ENCODE results near the gene RAB11FIP4.
A peak's percentile ranks its signal among the peaks of the same experiment; 100 is the strongest.

RAB11FIP4 gene

DNA sequence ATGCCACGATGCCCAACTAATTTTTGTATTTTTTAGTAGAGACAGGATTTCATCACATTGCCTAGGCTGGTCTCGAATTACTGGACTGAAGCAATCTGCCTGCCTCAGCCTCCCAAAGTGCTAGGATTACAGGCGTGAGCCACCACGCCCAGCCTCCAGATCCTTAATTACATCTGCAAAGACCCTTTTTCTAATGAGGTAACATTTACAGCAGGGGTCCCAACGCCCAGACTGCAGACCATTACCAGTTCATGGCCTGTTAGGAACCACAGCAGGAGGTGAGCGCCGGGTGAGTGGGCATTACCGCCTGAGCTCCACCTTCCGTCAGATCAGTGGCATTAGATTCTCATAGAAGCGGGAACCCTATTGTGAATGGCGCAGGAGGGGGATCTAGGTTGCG lies 4.0 kb upstream of the RAB11FIP4 start:
- DNase-seq (ENCODE audit: low read depth in 2 of 2), result no peak

- DNase-seq (ENCODE audit: low read depth in 2 of 2), result no peak
Observed at GRCh38 chr17:31388351-31388750, 3.1 kb upstream of the RAB11FIP4 start.

DNA sequence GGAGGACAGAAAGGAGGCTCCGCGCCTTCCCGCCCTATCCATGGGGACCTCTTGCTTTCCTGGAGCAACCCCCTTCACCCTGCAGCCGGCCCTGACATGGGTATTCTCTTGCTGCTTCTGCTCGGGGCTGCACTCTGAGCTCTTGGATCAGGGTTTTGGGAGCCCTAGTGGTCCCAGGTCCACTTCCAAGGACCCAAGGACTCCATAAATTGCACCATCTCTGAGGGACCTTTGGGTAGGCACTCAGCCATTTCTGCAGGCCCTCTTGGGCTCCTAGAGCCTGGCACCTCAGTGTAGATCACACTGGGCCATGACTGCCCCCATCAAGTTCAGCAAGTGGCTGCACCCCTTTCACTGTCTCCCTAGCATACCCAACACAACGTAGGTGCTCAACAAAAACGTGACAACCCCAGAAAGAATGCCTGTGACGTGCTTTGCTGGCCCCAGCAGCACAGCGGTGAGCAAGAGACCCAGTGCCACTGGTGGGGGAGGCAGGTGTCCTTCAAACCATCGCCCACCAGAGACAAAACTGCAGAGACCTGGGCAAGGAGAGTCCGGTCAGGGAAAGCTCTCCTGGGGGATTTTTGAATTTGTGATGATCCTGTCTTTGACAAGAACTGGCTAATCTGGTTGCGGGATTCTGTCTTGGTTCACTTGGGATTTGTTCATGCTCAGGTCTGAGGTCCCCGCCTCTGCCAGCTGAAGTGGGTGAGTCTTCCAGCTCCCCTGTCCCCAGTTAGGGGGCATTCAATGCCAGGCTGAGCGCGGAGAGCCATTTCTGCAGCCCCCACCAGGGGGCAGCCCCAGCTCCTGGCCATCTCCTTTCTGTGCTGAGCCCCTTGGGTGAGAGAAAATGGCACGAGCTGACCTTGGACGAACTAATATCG lies 2.5 kb upstream of the RAB11FIP4 start:
- DNase-seq (ENCODE audit: low read depth in 2 of 2), result no peak

- no peak for DNase-seq (ENCODE audit: low read depth in 2 of 2)
Observed at GRCh38 chr17:31389657-31390381, 1.7 kb upstream of the RAB11FIP4 start.

- DNase-seq (ENCODE audit: low read depth in 2 of 2), result no peak
Observed at GRCh38 chr17:31390426-31390747, 1.1 kb upstream of the RAB11FIP4 start.

- DNase-seq (ENCODE audit: low read depth in 2 of 2), result no peak
Observed at GRCh38 chr17:31390748-31391495, 553 bp upstream of the RAB11FIP4 start.

DNA sequence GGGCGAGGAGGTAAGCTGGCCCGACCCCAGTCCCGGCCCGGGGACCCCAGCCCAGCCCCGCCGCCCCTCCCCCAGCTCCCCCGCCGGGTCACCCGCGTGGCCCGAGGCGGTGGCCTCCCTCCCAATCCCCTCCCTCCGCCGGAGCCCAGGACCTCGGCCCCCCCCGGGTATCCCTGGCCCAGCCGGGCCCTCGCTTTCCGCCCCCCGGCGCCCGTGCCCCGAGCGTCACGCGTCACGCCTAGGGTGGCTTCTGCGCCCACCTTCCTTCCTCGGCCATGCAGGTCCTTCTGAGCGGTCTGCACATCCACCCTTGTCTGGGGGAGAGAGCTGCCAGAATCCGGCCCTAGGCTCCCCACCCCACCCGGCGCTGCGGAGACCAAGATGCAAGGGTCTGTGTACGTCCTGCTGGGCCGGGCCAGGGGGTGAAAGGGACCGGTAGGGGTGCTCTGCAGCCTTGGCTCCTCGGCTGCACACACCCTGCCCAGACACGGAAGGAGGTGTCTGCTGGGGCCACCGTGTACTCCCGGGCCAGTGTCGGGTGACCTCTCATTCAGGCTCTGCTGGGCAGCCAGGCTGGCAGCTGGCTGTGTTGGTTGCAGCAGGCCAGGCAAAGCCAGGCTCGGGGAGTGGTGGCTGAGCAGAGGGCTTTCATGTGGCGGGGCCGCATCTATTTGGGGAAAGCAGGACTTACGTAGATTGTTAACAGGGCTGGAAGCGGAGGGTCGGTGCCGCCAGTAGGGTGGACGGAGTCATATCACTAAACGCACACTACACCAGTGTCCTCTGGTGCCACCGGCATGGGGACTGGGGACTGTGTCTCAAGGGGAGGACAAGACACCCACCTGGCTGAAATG lies 754 bp downstream of the RAB11FIP4 start:
- no peak for DNase-seq (ENCODE audit: low read depth in 2 of 2)

- DNase-seq (ENCODE audit: low read depth in 2 of 2), result no peak
Observed at GRCh38 chr17:31392856-31393748, 1.6 kb downstream of the RAB11FIP4 start.

- DNase-seq (ENCODE audit: low read depth in 2 of 2), result no peak
Observed at GRCh38 chr17:31393749-31394146, 2.3 kb downstream of the RAB11FIP4 start.

GRCh38 chr17:31394544-31394943 lies 3.1 kb downstream of the RAB11FIP4 start:
- peak in 1 of 2 donors; percentile 30 for DNase-seq (ENCODE audit: low read depth in 2 of 2)

DNA sequence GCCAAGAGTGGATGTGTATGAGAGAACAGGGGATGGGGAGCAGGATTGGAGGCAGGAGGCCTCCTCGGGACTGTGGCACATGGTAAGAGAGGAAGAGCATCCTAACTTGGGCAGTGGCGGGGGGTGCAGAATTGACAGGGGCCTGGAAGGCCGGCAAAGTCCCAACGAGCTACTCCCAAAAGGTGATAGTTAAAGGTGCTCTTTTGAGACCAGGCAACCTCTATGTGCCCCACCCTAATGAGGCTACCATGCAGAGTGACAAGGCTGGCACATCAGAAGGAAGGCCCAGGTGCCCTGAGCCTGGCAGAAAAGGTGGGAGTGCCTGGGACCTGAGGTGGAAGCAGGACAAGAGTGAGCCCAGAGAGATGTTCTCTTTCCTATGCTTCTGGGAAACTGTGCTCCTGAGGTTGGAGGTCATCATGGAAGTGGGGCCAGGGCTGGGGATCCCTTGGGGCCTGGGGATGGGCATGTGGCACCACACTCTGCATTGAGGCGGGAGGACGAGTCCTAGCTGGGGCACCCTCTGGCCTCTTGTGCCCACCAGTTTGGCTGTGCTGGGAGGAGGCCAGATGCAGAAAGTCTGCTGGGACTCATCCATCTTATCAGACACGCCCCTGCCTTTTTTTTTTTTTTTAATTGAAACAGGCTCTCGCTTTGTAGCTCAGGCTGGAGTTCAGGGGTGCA lies 5.9 kb downstream of the RAB11FIP4 start:
- DNase-seq (ENCODE audit: low read depth in 2 of 2), result no peak

DNA sequence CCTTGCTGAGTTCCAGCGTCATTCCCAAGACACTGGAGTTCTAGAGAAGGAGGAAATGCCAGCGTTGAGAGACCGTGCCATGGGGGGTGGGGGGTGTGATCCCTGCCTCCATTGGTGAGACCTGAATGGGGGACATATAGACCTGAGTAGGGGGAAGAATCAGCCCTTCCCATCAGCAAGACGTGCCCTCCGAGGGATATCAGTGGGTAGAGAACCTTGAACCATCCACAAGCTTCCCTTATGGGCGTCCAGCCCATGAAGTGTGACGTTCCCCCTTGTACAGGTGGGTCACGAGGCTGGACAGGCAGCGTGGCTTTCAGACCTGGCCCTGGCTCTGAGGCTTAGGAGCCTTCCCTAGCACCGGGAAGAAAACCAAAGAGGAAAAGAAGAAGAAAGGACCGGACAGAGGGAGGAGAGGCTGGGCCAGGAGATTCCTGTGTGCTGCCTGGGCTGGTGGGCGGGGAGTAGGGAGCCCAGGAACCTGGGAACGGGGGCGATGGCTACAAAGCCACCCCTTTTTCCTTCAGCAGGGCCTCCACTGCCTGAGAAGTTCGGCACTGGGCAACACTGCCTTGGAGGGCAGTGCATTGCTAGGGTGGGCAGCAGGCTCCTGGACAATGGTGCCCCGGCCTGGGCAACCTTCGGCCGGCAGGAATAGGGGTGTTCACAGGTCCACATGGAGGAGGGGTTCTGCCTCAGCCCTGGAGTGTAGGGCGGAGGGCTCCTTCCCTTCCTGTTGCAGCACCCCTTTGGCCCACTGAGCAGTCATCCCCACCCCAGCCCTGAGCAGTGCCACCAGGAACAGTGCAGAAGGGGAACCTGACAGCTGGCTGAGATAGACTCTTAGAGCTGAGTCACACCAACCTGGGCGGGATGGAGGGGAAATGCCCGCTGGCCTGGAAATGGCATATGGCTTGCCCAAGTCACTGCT lies 7.2 kb downstream of the RAB11FIP4 start:
- DNase-seq (ENCODE audit: low read depth in 2 of 2), result no peak

- DNase-seq (ENCODE audit: low read depth in 2 of 2), result no peak
Observed at GRCh38 chr17:31400481-31400950, 9.0 kb downstream of the RAB11FIP4 start.

- no peak for DNase-seq (ENCODE audit: low read depth in 2 of 2)
Observed at GRCh38 chr17:31401456-31402254, 10.2 kb downstream of the RAB11FIP4 start.

DNA sequence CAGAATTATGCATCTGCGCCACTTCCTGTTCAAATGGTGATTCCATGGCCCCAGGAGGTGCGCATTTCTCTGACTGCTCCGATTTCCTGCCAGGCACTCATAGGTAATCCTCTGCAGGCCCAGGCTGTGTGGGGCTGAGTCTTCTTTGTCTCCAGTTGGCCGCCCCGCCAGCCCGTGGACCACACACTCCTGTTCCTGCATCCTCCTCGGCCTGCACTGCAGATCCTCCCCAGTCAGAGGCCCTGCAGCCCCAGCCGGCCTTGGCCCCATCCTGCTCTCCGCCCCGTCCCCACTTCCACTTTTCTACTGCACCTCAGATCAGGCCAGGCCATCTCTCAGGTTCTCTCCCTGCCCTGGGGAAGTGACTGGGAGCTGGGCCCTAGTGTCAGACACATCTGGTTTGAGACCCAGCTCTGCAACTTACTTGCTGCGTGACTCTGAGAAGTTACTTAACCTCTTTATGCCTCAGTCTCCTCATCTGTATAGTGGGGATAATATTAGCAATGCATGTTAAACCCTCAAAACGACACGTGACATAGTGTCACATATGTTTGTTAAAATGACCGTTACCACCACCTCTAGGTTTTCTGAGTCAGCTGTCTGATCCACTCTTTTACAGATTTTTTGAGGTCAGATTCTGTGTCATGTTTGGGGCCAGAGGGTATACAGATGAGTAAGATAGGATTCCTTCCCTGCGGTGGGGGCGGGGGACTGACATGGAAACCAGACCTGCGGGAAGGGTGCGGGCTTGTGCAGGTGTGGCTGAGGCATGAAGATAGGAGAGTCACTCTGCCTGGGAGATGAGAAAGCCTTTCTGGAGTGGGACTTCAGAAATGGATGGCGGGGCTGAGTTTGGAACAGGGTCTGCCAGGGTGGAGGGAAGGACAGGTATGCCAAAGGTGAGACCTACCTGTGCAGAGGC lies 12.8 kb downstream of the RAB11FIP4 start:
- no peak for DNase-seq (ENCODE audit: low read depth in 2 of 2)

DNA sequence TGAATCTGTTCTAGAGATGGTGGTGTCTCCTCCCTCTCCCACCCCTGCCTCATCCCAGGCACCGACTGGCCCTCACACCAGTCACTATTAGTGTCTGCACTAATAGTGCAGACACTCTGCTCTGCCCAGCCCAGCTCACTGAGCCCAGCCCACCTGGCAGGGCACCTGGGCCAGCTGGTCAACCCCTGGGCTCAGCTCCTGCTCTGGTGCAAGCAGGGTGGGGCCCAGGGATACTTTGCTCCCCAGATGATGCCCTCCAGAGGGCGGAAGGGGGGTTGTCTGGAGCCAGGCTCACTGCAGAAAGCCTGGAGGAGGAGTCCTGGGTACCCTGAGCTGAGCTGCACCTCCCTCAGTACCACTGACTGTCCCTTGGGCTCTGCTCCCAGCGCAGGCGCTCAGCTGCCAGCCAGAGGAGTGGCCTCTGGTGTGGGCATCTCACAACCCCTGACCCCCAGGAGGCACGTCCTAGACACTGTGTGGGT lies 14.5 kb downstream of the RAB11FIP4 start:
- no peak for DNase-seq (ENCODE audit: low read depth in 2 of 2)

- no peak for DNase-seq (ENCODE audit: low read depth in 2 of 2)
Observed at GRCh38 chr17:31408586-31408985, 17.1 kb downstream of the RAB11FIP4 start.

Data from stimulated activated CD4-positive, alpha-beta T cell treated with anti-CD3 and anti-CD28 coated beads, Interleukin-15, amount 100 ng/mL, for 48 hours (primary cell).